ENCODE data around the gene MAST4. TPM values are rescaled to one million over a fixed set of nuclear protein-coding genes. Genes with fewer than 3 reads are reported as not detected.

Gene MAST4
- total RNA-seq, 1 donor from 2014 or later: 10.5 TPM

DNA sequence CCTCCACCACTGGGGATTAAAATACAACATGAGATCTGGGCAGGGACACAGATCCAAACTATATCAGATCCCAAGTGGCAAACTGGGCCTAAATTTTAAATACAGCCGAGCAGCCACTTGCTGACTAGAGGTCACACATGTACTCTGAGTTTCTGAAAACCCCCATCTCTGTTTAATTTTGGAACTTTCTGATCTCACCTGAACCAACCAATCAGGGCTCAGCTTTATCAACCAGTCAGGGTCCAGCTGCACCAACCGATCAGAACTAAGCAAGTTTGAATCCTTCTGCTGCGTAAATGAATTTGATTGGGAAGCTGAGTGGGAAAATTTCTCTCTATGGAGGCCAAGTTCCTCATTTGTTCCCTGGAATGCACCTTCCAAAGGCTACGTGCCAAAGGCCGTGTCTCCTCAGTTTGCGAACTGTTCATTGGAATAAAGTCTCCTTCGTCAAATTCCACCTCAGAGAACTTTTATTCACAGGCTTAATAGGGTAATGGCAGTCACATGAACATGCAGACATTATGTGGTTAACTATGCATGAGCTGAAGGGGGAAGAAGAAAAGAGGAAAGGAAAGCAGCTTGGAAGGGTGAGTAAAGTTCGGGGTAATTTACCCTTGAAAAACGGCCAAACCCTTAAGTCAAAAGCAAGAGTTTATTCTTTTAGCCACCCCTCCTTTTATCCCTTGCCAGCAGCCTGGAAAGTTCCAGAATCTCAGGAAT is 596.7 kb downstream of the MAST4 start:
- H3K4me3 Mint-ChIP-seq (ENCODE audit: unreplicated experiment): no peak overlapping the region
- no peaks in the 10 kb centered on the region for H3K9me3 Mint-ChIP-seq (ENCODE audit: unreplicated experiment)
- H3K4me1 Mint-ChIP-seq (ENCODE audit: unreplicated experiment): no peaks in the 10 kb centered on the region
- no peak overlapping the region for H3K27ac Mint-ChIP-seq (ENCODE audit: unreplicated experiment)
- peaks cover 18% of the 10 kb centered on the region for H3K27me3 Mint-ChIP-seq (ENCODE audit: unreplicated experiment)
- TF ChIP-seq CTCF (IDR thresholded peaks at IDR 0.05): no peak
- H3K36me3 Mint-ChIP-seq (ENCODE audit: unreplicated experiment): no peaks in the 10 kb centered on the region
- no peak for DNase-seq (ENCODE audit: extremely low spot score, unreplicated experiment)

DNA sequence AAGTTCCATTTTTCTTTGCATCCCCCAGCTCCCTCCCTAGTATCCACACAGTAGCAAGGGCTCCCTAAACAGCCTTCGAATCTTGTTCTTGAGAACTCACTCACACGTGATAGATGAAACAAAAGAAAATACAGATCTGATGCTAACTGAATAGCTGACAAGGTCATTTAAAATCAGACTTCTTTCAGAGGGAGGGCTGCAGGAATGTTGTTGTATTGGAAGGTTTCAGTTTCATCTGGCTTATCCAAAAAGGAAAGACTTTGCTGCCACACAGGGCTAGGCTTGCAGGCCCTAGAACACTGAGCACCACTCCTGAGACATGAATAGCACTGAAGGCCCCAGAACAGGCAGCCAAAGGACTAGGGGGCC is 597.2 kb downstream of the MAST4 start:
- no peaks in the 10 kb centered on the region for H3K9me3 Mint-ChIP-seq (ENCODE audit: unreplicated experiment)
- H3K4me3 Mint-ChIP-seq (ENCODE audit: unreplicated experiment): no peak overlapping the region
- H3K27me3 Mint-ChIP-seq (ENCODE audit: unreplicated experiment): peaks cover 18% of the 10 kb centered on the region
- no peak for TF ChIP-seq CTCF (IDR thresholded peaks at IDR 0.05)
- H3K4me1 Mint-ChIP-seq (ENCODE audit: unreplicated experiment): no peaks in the 10 kb centered on the region
- H3K27ac Mint-ChIP-seq (ENCODE audit: unreplicated experiment): no peak overlapping the region
- no peaks in the 10 kb centered on the region for H3K36me3 Mint-ChIP-seq (ENCODE audit: unreplicated experiment)
- no peak for DNase-seq (ENCODE audit: extremely low spot score, unreplicated experiment)

- Mint-ChIP-seq H3K9me3 (ENCODE audit: unreplicated experiment) (no peaks in the 10 kb centered on the region), H3K27me3 (ENCODE audit: unreplicated experiment) (peaks cover 18% of the 10 kb centered on the region), H3K4me3 (ENCODE audit: unreplicated experiment) (no peak overlapping the region), H3K4me1 (ENCODE audit: unreplicated experiment) (no peaks in the 10 kb centered on the region), H3K27ac (ENCODE audit: unreplicated experiment) (no peak overlapping the region), H3K36me3 (ENCODE audit: unreplicated experiment) (no peaks in the 10 kb centered on the region)
- TF ChIP-seq CTCF (IDR thresholded peaks at IDR 0.05): no peak
- no peak for DNase-seq (ENCODE audit: extremely low spot score, unreplicated experiment)
Measured at GRCh38 chr5:67194166-67194565, 598.0 kb downstream of the MAST4 start.

DNA sequence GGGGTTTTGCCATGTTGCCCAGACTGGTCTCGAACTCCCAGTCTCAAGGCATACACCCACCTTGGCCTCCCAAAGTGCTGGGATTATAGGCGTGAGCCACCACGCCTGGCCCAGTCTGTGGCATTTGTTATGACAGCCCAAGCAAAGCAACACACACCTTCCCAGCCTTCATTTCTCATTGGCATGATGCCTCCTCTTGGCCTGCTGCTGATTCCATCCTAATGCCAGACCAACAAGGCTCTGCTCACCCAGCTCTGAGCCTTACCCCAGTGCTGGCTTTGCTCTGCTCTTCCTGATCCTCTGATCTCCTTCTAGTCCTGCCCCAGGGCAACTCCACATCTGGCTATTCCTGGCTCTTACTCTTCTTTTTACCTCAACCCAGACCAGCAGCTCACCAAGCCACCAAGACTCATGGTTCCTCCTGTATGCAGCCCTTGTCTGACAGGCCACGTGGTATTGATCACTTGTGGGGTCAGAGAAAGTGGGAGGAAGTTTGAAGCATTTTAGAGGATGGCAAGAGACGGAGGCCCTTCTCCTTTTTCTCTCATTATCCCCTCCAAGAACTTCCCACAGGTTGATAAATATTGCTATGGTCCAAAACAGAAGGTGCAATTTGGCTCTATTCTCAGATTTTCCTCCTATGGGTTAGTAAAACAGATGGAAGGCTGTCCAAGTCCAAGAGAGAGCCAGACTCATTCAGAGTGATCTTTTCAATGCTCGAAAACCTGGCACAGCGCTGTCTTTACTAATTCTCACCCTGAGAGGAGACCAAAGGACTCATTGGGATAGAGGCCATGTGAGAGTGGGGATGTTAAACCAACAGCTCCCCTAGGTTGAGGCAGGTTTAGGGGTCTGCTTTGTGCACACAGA is 599.4 kb downstream of the MAST4 start:
- no peaks in the 10 kb centered on the region for H3K4me1 Mint-ChIP-seq (ENCODE audit: unreplicated experiment)
- no peak overlapping the region for H3K27ac Mint-ChIP-seq (ENCODE audit: unreplicated experiment)
- H3K4me3 Mint-ChIP-seq (ENCODE audit: unreplicated experiment): no peak overlapping the region

More for the DNA sequence above, 599.4 kb downstream of the MAST4 start:
- peaks cover 10% of the 10 kb centered on the region for H3K27me3 Mint-ChIP-seq (ENCODE audit: unreplicated experiment)
- H3K9me3 Mint-ChIP-seq (ENCODE audit: unreplicated experiment): no peaks in the 10 kb centered on the region
- TF ChIP-seq CTCF (IDR thresholded peaks at IDR 0.05): no peak
- H3K36me3 Mint-ChIP-seq (ENCODE audit: unreplicated experiment): no peaks in the 10 kb centered on the region
- no peak for DNase-seq (ENCODE audit: extremely low spot score, unreplicated experiment)

Measured in osteocyte (in vitro differentiated cells).